ENCODE results near the gene ERFE. TPM values are rescaled to one million over a fixed set of nuclear protein-coding genes. Genes with fewer than 3 reads are reported as not detected.

ERFE gene
- total and polyA plus RNA-seq, 10 of the 15 experiments (the other 5 are each of a cell fraction or from before 2014, with no cell fraction given) = not detected

GRCh38 chr2:238183821-238184220 lies 25.1 kb downstream of the ERFE start:
- WGBS (ENCODE audit: insufficient coverage, insufficient replicate concordance, low lambda C conversion rate, missing lambda C conversion rate) = 84% methylated on average over 4 of the region's 4 CpGs

More at GRCh38 chr2:238183821-238184220, 25.1 kb downstream of the ERFE start:
- Histone ChIP-seq H4K20me1 (ENCODE audit: control insufficient read depth, insufficient read depth) (no peaks in the 10 kb centered on the region), H3K4me2 (ENCODE audit: control insufficient read depth, insufficient read depth) (no peak overlapping the region), H3K36me3 (ENCODE audit: control insufficient read depth in 2 of 2, insufficient read depth in 2 of 2, low read length in 1 of 2) (peaks cover 32 to 44% of the 10 kb centered on the region in 2 experiments), H3K79me2 (ENCODE audit: control insufficient read depth, insufficient read depth, low read length) (no peaks in the 10 kb centered on the region), H3K4me3 (no peak overlapping the region), H3K9ac (ENCODE audit: control insufficient read depth, insufficient read depth, low read length) (no peak overlapping the region), H3K27me3 (replicated peaks in 1 of 2; ENCODE audit: control insufficient read depth in 2 of 2, insufficient read depth in 2 of 2, low read length in 1 of 2) (no peaks in the 10 kb centered on the region), H2AFZ (ENCODE audit: control insufficient read depth, low read depth, low read length) (no peak overlapping the region), H3K4me1 (ENCODE audit: control insufficient read depth, insufficient read depth, low read length) (no peaks in the 10 kb centered on the region), H3K9me3 (replicated peaks; ENCODE audit: control insufficient read depth, insufficient read depth, low read length) (no peaks in the 10 kb centered on the region), H3K27ac (ENCODE audit: control insufficient read depth, insufficient read depth) (no peak overlapping the region)
- in situ Hi-C loops (cut with MboI) (no loop called here), intact Hi-C loops (cut with micrococcal nuclease; ENCODE audit: unreplicated experiment) (no loop called here)
- no peak for DNase-seq (ENCODE audit: low read depth, low spot score)
- ChIA-PET SMC1A (ENCODE audit: uncharacterized antibody, unreplicated experiment) (interaction anchor here (1.3 kb wide), 1 partner anchor 15 kb away, joined by 3 read pairs; no protein-coding TSS in a partner anchor), POLR2A (no interaction called here), CTCF (no interaction called here), RAD21 (ENCODE audit: unreplicated experiment) (no interaction called here)
- TF ChIP-seq SKIL (IDR thresholded peaks at IDR 0.05; ENCODE audit: low read depth, poor library complexity, severe bottlenecking) (no peak), ZBTB40 (IDR thresholded peaks at IDR 0.05; ENCODE audit: borderline replicate concordance) (no peak), RELB (IDR thresholded peaks at IDR 0.05; ENCODE audit: low read depth) (no peak), FOS (IDR thresholded peaks at IDR 0.05; ENCODE audit: borderline replicate concordance, extremely low read depth, insufficient read length) (no peak), USF2 (IDR thresholded peaks at IDR 0.05; ENCODE audit: borderline replicate concordance, low read depth, low read length) (no peak), NR2C1 (IDR thresholded peaks at IDR 0.05) (no peak)
- FAIRE-seq = no peak
- no TSS peak for BruUV-seq (replicated peaks)
- no peak for ATAC-seq

Measured in GM12878 (cell line).